Lower leg skin (tissue), 4 donors: Measurements from ENCODE around the gene QSOX1. TPM values are rescaled to one million over a fixed set of nuclear protein-coding genes. Genes with fewer than 3 reads are reported as not detected.

Source experiments
- DNase-seq, 2 donors: peaks; one replicate each; pipeline ENCODE4 v3.0.0-alpha.2; 2019; ENCODE audit warnings: low spot score in 2 of 2
- H3K4me3 ChIP-seq: fragments of 200-600 bp; sonication (generic); 2 replicates; pipeline ENCODE4 v1.5.1; 2017; ENCODE audit warnings: mild to moderate bottlenecking, low read depth; ENCODE audit not compliant: poor library complexity, severe bottlenecking
- POLR2A ChIP-seq, 2 donors: fragments of 450-650 bp; IDR thresholded peaks; one replicate each; pipeline ENCODE4 v1.6.1; 2016 to 2017; ENCODE audit warnings: antibody characterized with exemption in 2 of 2, mild to moderate bottlenecking in 1 of 2, moderate library complexity in 1 of 2
- WGBS, 2 donors: methylation state at CpG; one replicate each; pipeline ENCODE4 v1.1.5; 2018; 5-methylcytosine and 5-hydroxymethylcytosine counted together
- intact Hi-C: fragments of 100-400 bp; cut with DNase I; formaldehyde crosslinking; loops from one replicate; pipeline ENCODE4 v1.15.0; 2023; ENCODE audit warnings: low total_unique reads
- total RNA-seq, 4 donors: library from RNA; depleted of rRNA; stranded (reverse); fragments of >200 nt; gene quantifications; one replicate each; pipeline ENCODE4 v1.1.0, GENCODE V29; 2016
- TF ChIP-seq, protein P1 (sequence below), 3 donors: fragments of 450-650 bp; IDR thresholded peaks; one replicate each; pipeline ENCODE4 v1.5.1; 2016; ENCODE audit warnings: antibody characterized with exemption in 3 of 3, mild to moderate bottlenecking in 3 of 3, moderate library complexity in 2 of 3

QSOX1 gene
- total RNA-seq, 4 donors from 2014 or later: 77.7 to 90.3 (median 87.3) TPM

DNA sequence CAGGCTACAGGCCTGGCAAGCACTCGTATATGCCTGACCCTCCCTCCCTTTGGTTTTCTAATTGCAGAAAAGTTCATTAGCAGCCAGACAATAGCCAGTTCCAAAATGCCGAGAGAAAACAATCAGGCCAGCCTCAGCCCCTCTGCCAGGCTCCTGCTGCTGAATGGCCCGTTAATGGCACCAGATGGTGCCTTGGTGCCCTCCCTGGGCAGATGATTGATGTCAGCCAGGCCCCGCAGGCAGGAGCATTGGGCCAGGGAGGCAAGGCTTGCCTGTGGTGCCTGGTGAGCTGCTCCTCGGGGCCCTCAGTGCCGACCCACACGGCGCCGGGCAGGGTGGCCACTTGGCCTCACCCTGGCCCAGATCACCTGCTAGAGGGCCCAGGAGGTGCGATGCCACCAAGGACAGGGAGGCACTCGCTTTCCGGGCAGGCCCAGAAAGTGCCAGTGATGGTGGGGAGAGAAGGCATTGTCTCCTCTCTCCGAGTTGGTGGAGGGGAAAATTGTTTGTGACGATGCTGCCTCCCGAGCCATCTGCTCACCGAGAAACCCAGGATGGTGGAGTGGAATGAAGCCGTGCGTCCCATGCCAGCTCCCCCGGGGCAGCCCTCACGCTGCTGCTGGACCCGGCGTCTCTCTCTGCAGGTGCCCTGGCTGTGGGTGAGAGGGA lies 28.1 kb downstream of the QSOX1 start:
- no peak overlapping the region for H3K4me3 ChIP-seq
- DNase-seq: no peak
- TF ChIP-seq, protein P1, sequence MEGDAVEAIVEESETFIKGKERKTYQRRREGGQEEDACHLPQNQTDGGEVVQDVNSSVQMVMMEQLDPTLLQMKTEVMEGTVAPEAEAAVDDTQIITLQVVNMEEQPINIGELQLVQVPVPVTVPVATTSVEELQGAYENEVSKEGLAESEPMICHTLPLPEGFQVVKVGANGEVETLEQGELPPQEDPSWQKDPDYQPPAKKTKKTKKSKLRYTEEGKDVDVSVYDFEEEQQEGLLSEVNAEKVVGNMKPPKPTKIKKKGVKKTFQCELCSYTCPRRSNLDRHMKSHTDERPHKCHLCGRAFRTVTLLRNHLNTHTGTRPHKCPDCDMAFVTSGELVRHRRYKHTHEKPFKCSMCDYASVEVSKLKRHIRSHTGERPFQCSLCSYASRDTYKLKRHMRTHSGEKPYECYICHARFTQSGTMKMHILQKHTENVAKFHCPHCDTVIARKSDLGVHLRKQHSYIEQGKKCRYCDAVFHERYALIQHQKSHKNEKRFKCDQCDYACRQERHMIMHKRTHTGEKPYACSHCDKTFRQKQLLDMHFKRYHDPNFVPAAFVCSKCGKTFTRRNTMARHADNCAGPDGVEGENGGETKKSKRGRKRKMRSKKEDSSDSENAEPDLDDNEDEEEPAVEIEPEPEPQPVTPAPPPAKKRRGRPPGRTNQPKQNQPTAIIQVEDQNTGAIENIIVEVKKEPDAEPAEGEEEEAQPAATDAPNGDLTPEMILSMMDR (IDR thresholded peaks at IDR 0.05): no peak
- no peak for TF ChIP-seq POLR2A (IDR thresholded peaks at IDR 0.05)
- 91 to 93% methylated on average over 16 to 21 of the region's 22 CpGs for WGBS, 2 donors
- intact Hi-C loops: no loop called here

DNA sequence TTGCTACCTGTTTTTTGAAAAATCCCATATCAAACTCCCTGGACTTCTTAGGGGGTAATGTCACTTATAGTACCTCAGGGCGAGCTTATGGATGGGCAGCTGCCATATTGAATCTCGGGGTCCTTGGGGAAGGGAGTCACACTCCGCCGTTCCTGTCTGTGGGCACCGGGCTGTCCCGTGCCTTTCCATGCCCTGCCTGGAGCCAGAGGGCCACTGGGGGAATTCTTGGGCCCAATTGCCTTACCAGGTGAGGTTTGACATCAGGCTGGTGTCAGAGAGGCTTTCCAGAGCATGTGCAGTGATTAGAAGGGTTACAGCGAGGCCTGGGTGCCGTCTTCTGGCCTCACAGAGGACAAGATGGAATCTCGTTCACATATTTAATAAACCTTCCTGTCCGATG lies 28.8 kb downstream of the QSOX1 start:
- TF ChIP-seq POLR2A (IDR thresholded peaks at IDR 0.05): no peak
- TF ChIP-seq, protein P1 (IDR thresholded peaks at IDR 0.05): no peak
- no peak overlapping the region for H3K4me3 ChIP-seq
- intact Hi-C loops: no loop called here
- 94 to 97% methylated on average over 10 of the region's 10 CpGs for WGBS, 2 donors
- no peak for DNase-seq

DNA sequence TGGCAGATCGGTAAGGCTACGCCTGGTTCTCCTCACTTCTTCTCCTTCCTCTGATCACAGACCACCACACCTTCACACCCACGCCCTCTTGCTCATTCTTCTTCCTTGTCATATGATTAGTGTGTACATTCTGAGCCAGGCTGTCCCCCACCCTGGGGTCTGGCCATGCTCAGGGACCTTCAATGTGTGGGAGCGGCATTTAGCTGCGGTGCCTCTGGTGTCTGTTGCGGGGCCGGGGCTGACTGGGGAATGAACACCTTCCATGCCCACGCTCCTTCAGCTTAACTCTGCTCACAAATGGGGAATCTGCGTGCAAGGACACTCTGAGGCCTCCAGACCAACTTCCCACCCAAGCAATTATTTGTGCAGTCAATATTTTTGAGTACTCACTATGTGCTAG lies 29.4 kb downstream of the QSOX1 start:
- no peak overlapping the region for H3K4me3 ChIP-seq
- intact Hi-C loops: no loop called here
- no peak for TF ChIP-seq POLR2A (IDR thresholded peaks at IDR 0.05)
- TF ChIP-seq, protein P1 (IDR thresholded peaks at IDR 0.05): no peak
- DNase-seq: no peak
- WGBS, 2 donors: 96 to 97% methylated on average over 9 of the region's 9 CpGs

DNA sequence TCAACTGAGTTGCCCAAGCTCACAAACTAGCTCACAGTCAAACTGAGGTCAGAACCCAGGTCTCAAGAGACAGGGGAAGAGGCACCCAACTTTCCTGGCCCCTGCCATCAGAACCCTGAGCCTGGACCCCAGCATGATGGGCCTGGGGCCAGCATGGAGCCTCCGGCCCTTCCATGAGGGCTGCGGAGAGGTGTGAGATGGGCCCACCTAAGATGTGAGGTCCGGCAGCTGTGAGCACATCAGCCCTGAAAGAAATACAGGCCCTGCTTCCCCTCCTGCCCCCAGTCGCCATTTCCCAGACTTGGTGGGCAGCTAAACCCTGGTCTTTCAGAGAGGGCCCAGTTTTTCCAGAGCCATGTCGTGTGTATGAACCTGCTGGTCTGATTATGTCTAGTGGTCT lies 30.6 kb downstream of the QSOX1 start:
- TF ChIP-seq POLR2A (IDR thresholded peaks at IDR 0.05): no peak
- 83 to 96% methylated on average over 5 of the region's 5 CpGs for WGBS, 2 donors
- intact Hi-C loops: no loop called here
- H3K4me3 ChIP-seq: no peak overlapping the region
- no peak for DNase-seq

DNA sequence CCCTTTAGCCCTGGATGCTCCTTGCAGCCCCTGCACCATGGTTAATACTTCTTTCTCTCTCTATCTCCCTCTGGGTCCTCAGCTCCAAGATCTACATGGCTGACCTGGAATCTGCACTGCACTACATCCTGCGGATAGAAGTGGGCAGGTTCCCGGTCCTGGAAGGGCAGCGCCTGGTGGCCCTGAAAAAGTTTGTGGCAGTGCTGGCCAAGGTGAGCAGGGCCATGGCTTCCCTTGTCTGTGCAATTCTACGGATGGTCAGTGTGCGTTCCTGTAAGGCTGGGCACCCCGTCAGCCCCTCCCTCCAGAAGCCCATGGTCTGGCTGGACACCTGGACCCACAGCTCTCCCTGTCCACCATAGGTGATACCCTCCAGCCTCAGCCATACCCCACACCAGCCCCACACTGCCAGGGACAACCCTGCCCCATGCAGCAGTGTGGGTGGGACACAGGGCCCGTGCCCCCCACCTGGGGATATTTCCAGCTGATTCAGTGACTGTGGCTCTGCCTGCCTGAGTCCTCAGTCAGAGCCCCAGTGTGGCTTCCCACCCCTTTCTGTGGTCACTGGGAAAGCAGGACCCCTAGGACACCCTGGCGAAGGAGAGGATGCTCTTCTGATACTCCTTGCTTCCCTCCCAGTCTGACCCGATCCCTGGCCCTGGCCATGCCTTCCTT lies 31.4 kb downstream of the QSOX1 start:
- DNase-seq: no peak
- intact Hi-C loops: no loop called here
- TF ChIP-seq POLR2A (IDR thresholded peaks at IDR 0.05): no peak
- TF ChIP-seq, protein P1 (IDR thresholded peaks at IDR 0.05): no peak
- WGBS, 2 donors: 92 to 96% methylated on average over 9 of the region's 9 CpGs
- H3K4me3 ChIP-seq: no peak overlapping the region

DNA sequence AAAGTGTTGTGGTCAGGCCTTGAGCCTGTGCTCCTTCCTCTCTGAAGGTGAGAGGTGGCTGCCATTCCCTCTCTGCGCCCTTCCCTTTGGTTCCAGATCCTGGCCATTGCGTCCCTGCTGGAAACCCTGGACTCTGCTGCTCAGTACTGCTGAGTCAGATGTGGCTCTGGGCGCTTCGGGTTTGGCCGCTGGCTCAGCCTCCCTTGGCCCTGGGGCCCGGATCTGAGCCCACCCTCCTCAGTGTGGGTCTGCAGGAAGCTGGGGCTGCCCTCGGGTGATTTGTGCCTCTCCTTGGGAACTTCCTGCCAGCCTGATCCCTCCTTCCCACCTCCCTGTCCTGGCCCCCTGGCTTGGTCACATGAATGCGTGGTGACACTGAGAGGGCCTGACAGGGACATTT lies 32.2 kb downstream of the QSOX1 start:
- intact Hi-C loops: no loop called here
- TF ChIP-seq POLR2A (IDR thresholded peaks at IDR 0.05): no peak
- TF ChIP-seq, protein P1 (IDR thresholded peaks at IDR 0.05): no peak
- DNase-seq: no peak
- WGBS, 2 donors: 73% methylated on average over 8 of the region's 8 CpGs
- no peak overlapping the region for H3K4me3 ChIP-seq
